Right renal cortex interstitium (tissue), 3 donors: ENCODE measurements around the gene VPS52. TPM values are rescaled to one million over a fixed set of nuclear protein-coding genes. Genes with fewer than 3 reads are reported as not detected.
"Not testable (repeated sequence)": the region's sequence is repeated elsewhere in the genome, so short reads cannot be mapped to it uniquely, and the experiment has no call there.

Source experiments
- DNase-seq, 3 donors: peaks; one replicate each; pipeline ENCODE4 v3.0.0-alpha.2; 2013; ENCODE audit warnings: low read depth in 3 of 3, low spot score in 2 of 3
- polyA plus RNA-seq, 3 donors: library from polyadenylated mRNA; unstranded; fragments of 120-200 nt; gene quantifications; one replicate each; pipeline ENCODE4 v1.2.1, GENCODE V29; 2013; ENCODE audit not compliant: insufficient read length in 3 of 3

Gene VPS52
- polyA plus RNA-seq, 3 donors: 58.1 to 82.9 (median 75.3) TPM

DNA sequence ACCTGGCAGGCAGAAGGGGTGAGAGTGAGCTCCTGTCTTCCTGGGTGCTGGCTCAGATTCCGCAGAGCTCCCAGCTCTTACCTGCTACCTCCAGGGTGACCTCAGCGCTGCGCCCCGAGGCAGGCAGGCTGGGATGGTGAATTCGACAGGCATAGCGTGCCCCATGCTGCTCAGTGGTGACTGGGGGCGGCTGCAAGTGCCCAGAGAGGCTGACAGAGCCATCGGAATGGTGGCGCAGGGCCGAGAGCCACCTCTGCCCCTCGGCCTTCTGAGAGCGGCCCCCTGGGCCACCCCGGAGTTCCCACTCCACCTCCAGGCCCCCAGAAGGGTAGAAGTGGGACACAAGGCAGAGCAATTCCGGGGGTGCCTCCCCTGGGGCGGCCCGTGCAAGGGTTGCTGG is 32.5 kb upstream of the VPS52 start:
- no peak for DNase-seq

- no peak for DNase-seq
Observed at GRCh38 chr6:33301877-33302276, 30.2 kb upstream of the VPS52 start.

- DNase-seq: peak in 2 of 3 donors; percentile 84 to 91
Observed at GRCh38 chr6:33299237-33299944, 27.7 kb upstream of the VPS52 start.

DNA sequence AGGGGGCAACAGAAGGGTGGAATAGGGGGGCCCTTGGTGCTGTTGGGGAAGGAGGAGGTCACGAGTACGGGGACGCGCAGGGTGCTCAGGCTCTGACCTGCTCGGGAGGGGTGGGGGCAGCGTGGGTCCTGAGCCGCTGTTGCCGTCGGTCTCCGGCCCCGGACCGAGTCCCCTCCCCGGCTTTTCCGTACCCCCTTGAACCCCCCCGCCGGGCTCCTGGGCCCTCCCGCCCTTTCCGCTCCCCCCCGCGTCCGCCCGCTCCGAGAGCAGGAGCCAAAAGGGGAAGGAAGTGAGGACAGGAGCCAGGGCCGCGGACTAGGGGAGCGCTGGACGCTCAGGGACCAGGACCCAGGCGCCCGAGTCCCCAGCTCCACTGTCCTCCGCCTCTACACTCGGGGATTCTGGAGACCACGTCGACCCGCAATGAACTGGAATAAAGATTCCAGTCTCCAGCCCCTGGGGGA is 27.1 kb upstream of the VPS52 start, which contains the start of gene RGL2:
RGL2 (minus strand) TSS at position 170 of the 464 bp plus-strand sequence. CDS start 332 bp downstream, outside the sequence.
- no peak for DNase-seq

- peak in 1 of 3 donors; percentile 52 for DNase-seq
Observed at GRCh38 chr6:33297956-33298772, 26.5 kb upstream of the VPS52 start.

GRCh38 chr6:33297406-33297955 is 25.8 kb upstream of the VPS52 start:
- no peak for DNase-seq

- DNase-seq: no peak
Observed at GRCh38 chr6:33296797-33297405, 25.2 kb upstream of the VPS52 start.

GRCh38 chr6:33295621-33296369 is 24.1 kb upstream of the VPS52 start:
- DNase-seq: no peak

DNA sequence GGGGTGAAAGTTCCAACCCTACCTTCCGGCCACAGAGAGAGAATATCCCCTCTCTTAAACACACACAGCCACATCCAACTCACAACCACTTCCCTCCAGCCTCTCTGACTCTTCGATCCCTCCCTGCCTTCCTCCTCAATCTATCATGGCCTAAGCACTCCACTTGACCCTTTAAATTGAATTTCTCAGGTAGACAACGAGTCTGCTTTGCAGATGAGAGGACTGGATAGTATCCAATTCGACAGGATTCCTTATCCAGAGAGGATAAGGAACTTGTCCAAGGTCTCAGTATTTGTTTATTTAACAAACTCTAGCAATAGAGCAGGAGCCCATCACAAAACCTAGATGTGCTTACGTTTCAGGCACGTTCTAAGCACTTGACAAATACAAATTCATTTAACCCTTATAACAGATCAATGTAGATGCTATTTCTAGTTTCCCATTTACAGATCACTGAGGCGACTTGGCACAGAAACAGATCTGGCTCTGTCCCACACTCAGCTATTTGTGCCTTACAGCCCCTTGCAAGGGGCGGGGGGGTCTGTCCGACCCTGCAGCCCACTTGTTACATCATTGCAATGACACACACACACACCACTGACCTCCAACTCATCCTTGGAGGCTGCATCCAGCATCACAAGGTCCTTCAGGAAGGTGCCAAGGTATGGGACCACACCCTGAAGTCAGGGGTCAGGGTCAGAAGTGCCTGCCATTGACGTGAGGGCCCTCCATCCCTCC is 22.6 kb upstream of the VPS52 start:
- DNase-seq: no peak

DNA sequence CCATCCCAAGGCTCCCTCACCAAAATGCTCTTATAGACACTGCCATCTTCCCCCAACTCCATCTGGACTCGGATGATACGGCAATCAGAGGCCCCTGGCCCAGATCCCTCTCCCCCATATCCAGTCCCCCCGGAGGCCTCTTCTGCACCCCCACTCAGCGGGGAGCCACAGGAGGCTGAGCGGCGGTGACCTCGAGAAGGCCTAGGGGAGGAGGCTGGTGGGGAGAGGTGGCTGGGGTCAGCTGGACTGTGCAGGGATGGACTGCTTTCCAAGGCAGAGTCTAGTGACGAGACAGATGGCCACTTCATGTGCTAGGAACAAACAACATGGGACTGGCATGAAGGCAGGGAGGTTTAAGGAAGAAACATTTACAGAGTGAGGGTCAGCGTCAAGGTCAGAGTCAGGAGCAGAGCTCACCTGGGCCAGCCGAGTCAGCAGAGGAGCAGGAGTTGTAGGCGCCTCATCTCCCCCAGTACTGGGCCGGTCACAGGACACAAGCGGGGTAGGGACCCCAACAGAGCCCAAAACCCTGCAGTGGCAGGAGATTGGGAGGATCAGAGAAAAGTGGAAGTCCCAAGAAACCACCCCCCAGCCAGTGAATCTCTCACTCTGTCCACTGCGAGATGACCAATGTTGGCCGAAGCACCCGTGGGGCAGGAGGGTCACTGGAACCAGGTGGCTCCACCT is 21.5 kb upstream of the VPS52 start:
- DNase-seq: no peak

GRCh38 chr6:33290459-33290858 is 18.8 kb upstream of the VPS52 start:
- no peak for DNase-seq

DNA sequence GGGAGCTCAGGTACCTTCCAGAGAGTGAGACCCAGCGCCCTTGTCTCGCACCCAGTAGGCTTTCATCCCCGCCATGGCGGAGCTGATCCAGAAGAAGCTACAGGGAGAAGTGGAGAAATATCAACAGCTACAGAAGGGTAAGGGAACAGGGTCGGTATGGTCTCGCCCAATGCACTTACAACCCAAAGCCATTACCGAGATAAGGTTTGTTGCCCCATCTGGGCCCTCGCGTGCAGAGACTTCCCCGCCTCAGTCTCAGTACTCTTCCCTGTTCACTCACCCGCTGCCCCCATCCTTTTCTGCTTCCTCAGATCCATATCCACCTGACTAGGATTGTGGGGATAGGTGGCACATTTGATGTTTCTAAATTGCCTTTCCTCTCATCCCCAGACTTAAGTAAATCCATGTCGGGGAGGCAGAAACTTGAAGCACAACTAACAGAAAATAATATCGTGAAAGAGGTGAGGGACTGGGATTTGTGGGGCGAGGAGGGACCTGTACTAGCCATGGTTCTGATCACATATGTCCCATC is 18.2 kb upstream of the VPS52 start:
- no peak for DNase-seq

DNA sequence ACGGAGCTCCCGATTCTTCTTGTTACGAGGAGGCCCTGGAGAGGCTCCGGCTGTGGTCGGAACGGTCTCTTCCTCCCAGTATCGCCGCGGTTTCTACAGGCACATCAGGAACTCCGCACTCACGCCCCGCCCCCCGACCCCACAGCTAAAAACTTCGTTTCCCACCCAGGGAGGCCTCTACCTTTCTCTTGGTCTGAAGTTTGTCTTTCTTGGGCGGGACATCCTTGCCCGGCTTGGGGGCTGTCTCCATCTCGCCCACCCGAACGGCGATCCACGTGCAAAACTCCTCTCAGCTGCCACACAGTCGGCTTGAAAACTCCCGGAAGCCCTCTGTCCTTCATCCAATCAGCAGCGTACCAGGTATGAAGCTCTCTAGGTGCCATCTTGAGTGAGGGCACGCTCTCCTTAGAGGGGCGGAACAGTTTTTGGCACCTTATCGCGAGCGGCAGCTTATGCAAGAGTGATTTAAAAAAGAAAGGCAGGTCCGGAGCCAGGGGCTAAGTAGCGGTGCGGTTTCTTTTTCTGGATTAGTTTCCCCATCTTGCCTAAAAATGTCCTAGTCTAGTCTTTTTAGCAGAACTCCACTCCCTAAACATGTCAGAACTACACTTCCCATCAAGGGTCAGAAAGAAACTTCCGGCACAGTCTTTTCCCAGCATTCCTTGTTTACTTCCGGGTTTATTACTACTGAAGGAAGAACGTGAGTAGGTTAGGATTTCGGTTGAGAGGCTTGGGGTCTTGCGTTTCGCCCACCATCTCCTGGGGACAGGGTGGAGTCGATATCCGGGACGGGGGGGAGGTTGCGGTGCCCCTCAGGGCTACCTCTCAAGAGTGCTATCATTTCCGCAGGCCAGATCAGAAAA is 17.5 kb upstream of the VPS52 start, which contains the start of the genes PFDN6 and WDR46:
PFDN6 (plus strand) TSS at position 681 of the 863 bp plus-strand sequence. CDS start 256 bp downstream, outside the sequence.
WDR46 (minus strand) TSS at position 319 of the 863 bp plus-strand sequence; CDS start at position 250, 69 bp downstream.
- DNase-seq: peak; percentile 93 to 94 (median 93)

DNA sequence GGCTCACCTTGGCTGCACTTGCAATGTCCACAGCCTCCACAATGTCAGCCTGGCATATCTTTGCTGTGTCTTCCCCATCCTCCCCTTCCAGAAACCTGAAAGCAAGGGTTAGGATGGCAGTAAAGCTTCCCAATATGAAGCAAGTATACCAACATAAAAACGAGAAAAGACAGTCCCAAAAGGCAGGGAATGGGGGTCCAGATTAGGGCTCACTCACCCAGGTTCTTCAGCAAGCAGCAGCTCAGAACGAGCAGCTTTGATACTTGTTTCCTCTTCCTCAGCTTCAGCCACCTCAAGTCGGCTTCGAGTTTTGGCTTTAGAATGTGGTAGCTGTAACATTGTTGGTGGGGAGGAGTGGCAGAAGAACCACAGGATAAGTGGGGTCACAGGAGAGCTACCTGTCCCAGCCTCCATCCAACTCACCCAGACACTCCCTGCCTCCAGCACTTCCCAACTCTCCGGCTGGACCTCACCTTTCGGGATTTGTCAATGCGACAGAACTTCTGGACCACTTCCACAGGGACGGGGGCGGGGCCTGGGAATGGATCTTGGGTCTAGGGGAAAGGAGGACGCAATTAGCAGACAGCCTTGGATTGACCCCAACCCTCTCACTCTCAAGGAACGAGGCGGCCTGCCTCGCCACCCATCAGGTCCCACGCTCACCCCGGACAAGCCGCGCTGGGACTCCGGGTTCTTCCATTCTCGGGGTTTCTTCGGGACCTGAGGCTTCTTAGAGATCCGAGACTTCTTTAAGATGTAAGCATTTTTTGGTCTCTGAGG is 16.7 kb upstream of the VPS52 start:
- DNase-seq: no peak

GRCh38 chr6:33286946-33287914 is 15.6 kb upstream of the VPS52 start:
- no peak for DNase-seq

DNA sequence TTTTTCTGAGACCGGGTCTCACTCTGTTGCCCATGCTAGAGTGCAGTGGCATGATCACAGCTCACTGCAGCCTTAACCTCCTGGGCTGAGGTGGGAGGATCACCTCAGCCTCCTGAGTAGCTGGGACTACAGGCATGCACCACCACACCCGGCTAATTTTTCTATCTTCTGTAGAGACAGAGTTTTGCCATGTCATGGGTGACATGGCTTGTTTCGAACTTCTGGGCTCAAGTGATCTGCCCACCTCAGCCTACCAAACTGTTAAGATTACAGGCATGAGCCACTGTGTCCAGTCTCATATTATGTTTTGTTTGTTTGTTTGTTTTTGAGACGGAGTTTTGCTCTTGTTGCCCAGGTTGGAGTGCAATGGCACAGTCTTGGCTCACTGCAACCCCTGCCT is 13.5 kb upstream of the VPS52 start:
- DNase-seq: not testable (repeated sequence)
